Cardiac muscle cell (in vitro differentiated cells and primary cell): ENCODE data around the gene TMEM209. TPM values are rescaled to one million over a fixed set of nuclear protein-coding genes. Genes with fewer than 3 reads are reported as not detected.

Experiments used
- DNase-seq, 2 donors: peaks; one replicate each; pipeline versions ENCODE4 v3.0.0 to v3.0.0-alpha.2; 2010 to 2017; ENCODE audit warnings: low read depth in 1 of 2, low spot score in 1 of 2
- H3K27ac ChIP-seq: fragments of 200-600 bp; sonication (generic); 2 replicates; pipeline ENCODE4 v1.5.1; 2016
- H3K27me3 ChIP-seq: fragments of 200-600 bp; sonication (generic); 2 replicates; pipeline ENCODE4 v1.6.0; 2016; ENCODE audit warnings: control low read depth
- H3K36me3 ChIP-seq: fragments of 200-600 bp; sonication (generic); 2 replicates; pipeline ENCODE4 v1.5.1; 2016; ENCODE audit warnings: control low read depth
- H3K4me1 ChIP-seq: fragments of 200-600 bp; sonication (generic); 2 replicates; pipeline ENCODE4 v1.8.1; 2017; ENCODE audit warnings: low read depth, mild to moderate bottlenecking, mixed run types
- H3K4me3 ChIP-seq: fragments of 200-600 bp; sonication (generic); 2 replicates; pipeline ENCODE4 v1.5.1; 2016; ENCODE audit warnings: mild to moderate bottlenecking
- H3K9me3 ChIP-seq: fragments of 200-600 bp; sonication (generic); 2 replicates; pipeline ENCODE4 v1.5.1; 2017; ENCODE audit warnings: low read depth, mild to moderate bottlenecking, control low read depth
- CTCF ChIP-seq: IDR thresholded peaks from 2 replicates; pipeline ENCODE4 v1.5.1; 2012; ENCODE audit warnings: low read depth, mild to moderate bottlenecking, low read length
- polyA plus RNA-seq: library from polyadenylated mRNA; unstranded; fragments of >200 nt; fragmentation: Nextera tagmentation; extraction: Ambion mirVana; gene quantifications from 2 replicates; pipeline ENCODE4 v1.2.1, GENCODE V29; 2016
- total RNA-seq: library from RNA; depleted of rRNA; stranded (reverse); fragments of >200 nt; gene quantifications from 2 replicates; pipeline ENCODE4 v1.2.3, GENCODE V29; 2016

The TMEM209 gene
- total and polyA plus RNA-seq, 2 experiments from 2014 or later: 14.0 to 14.2 TPM

- TF ChIP-seq CTCF: no peak
- Histone ChIP-seq H3K27ac (peak overlapping the region; percentile 34), H3K4me1 (peaks cover 8% of the 10 kb centered on the region), H3K27me3 (no peaks in the 10 kb centered on the region), H3K9me3 (no peaks in the 10 kb centered on the region), H3K36me3 (no peaks in the 10 kb centered on the region), H3K4me3 (no peak overlapping the region)
- DNase-seq: no peak
Measured at GRCh38 chr7:130140551-130141160, 64.5 kb downstream of the TMEM209 start.

- DNase-seq: no peak
- H3K36me3 ChIP-seq: no peaks in the 10 kb centered on the region
- no peak for TF ChIP-seq CTCF
- H3K27ac ChIP-seq: no peak overlapping the region
- no peaks in the 10 kb centered on the region for H3K9me3 ChIP-seq
- peaks cover 8% of the 10 kb centered on the region for H3K4me1 ChIP-seq
- no peaks in the 10 kb centered on the region for H3K27me3 ChIP-seq
- no peak overlapping the region for H3K4me3 ChIP-seq
Measured at GRCh38 chr7:130139193-130139960, 65.8 kb downstream of the TMEM209 start.

GRCh38 chr7:130137207-130137606 lies 68.0 kb downstream of the TMEM209 start:
- H3K27me3 ChIP-seq: no peaks in the 10 kb centered on the region
- no peak for TF ChIP-seq CTCF
- no peaks in the 10 kb centered on the region for H3K9me3 ChIP-seq
- no peak for DNase-seq
- no peak overlapping the region for H3K27ac ChIP-seq
- no peak overlapping the region for H3K4me3 ChIP-seq
- peaks cover 8% of the 10 kb centered on the region for H3K4me1 ChIP-seq
- H3K36me3 ChIP-seq: no peaks in the 10 kb centered on the region

- no peak for DNase-seq
- Histone ChIP-seq H3K27ac (no peak overlapping the region), H3K4me3 (no peak overlapping the region), H3K4me1 (peaks cover 8% of the 10 kb centered on the region), H3K27me3 (no peaks in the 10 kb centered on the region), H3K36me3 (no peaks in the 10 kb centered on the region), H3K9me3 (no peaks in the 10 kb centered on the region)
- no peak for TF ChIP-seq CTCF
Measured at GRCh38 chr7:130136579-130137167, 68.5 kb downstream of the TMEM209 start.

GRCh38 chr7:130135208-130136205 lies 69.7 kb downstream of the TMEM209 start:
- peak in 1 of 2 donors; percentile 34 for DNase-seq
- Histone ChIP-seq H3K27me3 (no peaks in the 10 kb centered on the region), H3K36me3 (peaks cover 9% of the 10 kb centered on the region), H3K4me1 (no peaks in the 10 kb centered on the region), H3K27ac (no peak overlapping the region), H3K9me3 (no peaks in the 10 kb centered on the region), H3K4me3 (no peak overlapping the region)
- TF ChIP-seq CTCF: no peak
